AG08395 (cell line): ENCODE results near the gene MAP4K3.
A peak's percentile ranks its signal among the peaks of the same experiment; 100 is the strongest.

ENCODE experiments used
- DNase-seq: peaks from one replicate; pipeline ENCODE4 v3.0.0; 2012; ENCODE audit warnings: mixed read lengths, low spot score

Gene MAP4K3

GRCh38 chr2:39241588-39241987 is 195.5 kb downstream of the MAP4K3 start:
- DNase-seq, result no peak

DNA sequence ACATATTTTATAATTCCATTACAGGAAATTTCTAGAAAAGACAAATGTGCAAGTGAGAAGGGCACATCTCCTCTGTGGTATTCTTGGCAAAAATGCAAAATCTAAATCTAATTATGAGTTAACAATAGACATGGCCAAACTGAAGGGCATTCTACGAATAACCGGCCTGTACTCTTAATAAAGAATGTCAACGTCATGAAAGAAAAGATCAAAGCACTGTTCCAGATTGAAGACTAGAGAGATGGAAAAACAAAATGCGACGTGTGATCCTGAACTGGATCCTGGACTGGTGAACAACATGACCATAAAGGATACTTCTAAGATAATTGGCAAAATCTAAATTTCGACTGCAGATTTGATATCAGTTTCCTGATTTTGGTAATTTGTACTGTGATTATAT is 196.3 kb downstream of the MAP4K3 start:
- no peak for DNase-seq

DNA sequence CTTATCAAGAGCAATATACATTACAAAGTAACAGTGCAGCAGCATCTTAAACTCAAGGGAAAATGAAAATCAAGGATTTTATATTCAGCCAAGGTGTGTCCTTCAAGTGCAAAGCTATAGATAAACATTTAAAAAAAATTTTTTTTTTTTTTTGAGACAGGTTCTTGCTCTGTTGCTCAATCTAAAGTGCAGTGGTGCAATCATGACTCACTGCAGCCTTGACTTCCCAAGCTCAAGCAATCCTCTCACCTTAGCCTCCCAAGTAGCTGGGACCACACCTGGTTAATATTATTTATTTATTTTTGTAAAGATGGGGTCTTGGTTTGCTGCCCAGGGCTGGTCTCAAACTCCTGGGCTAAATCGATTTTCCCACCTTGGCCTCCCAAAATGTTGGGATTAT is 202.3 kb downstream of the MAP4K3 start:
- DNase-seq, result no peak

DNA sequence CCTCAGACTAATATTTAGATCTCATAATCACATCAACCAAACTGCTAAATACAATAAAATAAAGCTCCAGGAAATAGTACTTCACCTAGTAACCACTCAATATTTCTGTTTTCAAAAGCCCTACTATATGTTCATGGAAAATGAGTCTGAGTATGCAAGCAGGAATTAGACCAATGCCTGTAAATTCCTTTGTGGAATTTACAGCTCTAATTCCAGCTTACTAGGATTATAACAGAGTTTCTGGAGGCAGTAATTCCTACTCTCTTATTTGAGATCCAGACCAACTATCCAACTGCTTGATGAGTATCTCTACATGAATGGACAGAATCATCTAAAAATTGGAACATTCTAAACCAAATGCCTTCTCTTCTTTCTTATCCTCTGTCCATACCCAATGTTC is 204.9 kb downstream of the MAP4K3 start:
- DNase-seq, result peak; percentile 6

DNA sequence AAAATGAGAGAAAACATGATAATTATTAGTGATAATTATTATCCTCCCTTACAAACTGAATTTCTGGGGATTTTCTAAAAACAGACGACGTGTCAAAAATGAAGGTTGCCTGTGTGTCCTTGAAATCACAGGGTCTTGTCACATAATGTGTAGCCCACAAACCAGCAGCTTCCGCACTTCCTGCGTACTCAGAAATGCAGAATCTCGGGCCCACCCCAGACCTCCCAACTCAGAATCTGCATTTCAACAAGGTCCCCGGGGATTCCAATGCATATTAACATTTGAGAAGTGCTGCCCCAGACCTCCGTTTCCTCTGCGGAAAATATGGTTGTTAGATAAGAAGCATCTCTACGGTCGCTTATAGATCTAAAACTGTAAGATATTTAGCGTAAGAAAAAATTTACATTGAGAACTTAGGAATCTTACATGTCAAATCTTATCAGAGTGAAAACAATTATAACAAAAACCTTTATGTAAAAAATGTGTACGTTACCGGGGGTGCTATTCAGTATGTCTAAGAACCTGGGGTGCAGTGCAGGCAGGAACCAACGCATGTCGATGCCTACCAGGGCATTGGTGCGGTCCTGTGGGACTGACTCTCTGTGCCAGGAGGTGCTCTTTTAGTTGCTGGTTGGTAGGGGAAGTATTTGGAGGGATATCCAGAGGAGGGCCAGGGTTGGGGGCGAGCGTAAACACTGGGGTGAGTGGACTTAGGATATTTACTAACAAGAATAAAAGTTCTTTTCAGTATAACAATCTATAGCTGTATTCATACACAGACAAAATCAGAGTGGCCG is 208.5 kb downstream of the MAP4K3 start:
- no peak for DNase-seq

- peak; percentile 72 for DNase-seq
Observed at GRCh38 chr2:39227628-39228412, 209.3 kb downstream of the MAP4K3 start.

GRCh38 chr2:39225567-39225966 is 211.5 kb downstream of the MAP4K3 start:
- no peak for DNase-seq

DNA sequence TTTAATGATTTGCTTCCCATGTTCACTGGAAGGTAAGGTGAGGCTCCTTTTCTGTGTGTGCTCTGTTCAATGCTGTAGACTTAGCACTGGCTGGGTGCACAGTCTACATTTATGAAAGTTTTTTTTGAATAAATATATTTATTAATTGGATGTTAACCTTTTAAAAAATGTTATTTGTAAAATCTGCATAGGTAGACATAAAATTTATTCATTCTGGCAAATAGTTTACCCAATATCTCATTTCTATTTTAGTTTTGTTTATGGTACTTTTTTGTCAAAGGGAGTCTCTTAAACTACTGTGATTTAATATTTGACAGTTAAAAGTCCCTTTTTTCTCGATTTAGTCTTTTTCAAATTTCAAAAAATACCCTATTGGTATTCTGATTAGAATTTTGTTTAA is 213.2 kb downstream of the MAP4K3 start:
- DNase-seq, result no peak

DNA sequence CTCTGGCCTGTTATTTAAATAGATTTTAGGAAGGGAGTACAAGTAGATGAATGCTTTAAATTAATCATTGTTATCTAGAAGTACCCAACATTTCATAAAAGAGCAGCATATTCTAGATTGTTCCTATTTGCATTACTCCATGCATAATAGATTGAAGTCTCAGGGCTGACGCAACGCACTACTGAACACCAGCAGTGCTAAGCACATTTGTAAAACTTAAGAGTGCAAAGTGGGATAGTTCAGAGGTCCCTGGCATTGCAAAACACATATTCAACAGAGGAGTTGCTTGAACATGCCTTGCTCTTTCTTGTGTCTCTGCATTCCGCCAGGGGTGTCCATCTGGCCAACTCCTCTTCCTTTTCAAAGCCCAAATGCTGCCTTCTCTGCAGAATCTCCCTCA is 215.6 kb downstream of the MAP4K3 start:
- no peak for DNase-seq

DNA sequence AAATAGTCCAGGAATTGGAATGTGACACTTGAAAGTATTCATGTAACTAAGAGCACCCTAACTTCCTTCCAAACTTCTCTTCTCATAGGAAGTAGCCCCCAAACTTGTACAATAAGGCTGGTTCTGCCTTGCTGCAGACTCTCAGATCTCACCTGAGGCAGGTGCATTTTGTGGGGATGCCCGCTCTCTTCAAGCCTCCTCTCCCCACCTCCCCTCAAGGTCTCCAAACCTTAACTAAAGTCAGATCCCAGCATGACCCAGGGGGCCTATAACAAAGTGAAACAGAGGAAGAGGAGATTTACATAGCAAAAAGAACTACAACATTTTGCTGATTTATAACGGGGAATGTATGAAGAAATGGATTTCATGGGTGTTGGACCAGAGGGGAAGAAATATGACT is 216.9 kb downstream of the MAP4K3 start:
- no peak for DNase-seq

GRCh38 chr2:39218391-39218790 is 218.7 kb downstream of the MAP4K3 start:
- DNase-seq, result no peak

DNA sequence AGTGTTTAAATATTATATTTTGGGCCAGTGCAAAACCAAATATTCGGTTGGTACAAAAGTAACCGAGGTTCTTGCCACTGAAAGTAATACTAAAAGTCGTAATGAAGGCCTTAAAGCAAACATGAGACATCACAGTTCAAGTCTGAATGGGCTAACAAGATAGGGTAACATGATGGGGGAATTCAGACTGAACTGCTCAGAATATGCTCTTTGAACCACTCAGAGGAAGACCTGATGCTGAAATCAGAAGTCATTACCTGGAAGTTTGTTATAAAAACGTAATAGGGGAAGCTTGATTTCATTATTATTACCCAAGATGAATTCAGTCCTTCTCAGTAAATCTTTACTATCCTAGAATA is 219.9 kb downstream of the MAP4K3 start:
- no peak for DNase-seq

- DNase-seq, result no peak
Observed at GRCh38 chr2:39216346-39217191, 220.5 kb downstream of the MAP4K3 start.

DNA sequence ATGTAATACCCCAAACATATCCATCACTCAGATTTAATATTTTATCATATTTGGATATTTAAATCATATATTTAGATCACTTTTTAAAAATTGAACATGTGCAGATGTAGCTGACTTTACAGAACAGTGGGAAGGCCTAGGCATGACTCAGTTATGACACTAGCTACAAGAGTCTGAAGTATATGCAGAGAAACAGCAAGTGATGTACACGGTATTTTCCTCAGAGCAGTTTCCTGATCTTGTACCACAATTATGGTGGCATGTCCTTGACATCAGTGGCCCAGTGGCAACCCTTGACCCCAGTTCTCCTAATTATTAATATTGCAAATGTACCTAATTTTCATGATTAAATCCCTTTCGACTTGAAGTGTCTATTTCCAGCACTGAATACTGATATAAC is 221.5 kb downstream of the MAP4K3 start:
- DNase-seq, result no peak

- DNase-seq, result no peak
Observed at GRCh38 chr2:39213015-39213414, 224.1 kb downstream of the MAP4K3 start.

GRCh38 chr2:39210846-39211245 is 226.2 kb downstream of the MAP4K3 start:
- no peak for DNase-seq

DNA sequence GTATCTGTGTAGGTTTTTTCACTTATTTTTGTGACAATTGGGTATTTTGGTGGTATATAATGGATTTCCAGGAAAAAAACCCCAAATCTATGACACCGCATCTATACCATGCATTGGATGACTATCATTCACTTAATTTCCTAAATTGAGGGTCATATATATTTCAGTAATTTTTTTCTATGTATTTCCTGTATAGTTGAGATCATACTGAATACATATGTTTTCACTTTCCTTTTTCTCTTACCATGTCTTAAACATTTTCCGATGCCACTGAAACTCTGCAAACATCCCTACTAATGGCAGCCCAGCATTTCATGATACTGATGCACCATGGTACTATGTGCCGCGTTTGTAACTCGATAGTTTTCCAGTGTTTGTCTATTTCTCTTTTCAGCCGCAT is 233.7 kb downstream of the MAP4K3 start:
- no peak for DNase-seq

DNA sequence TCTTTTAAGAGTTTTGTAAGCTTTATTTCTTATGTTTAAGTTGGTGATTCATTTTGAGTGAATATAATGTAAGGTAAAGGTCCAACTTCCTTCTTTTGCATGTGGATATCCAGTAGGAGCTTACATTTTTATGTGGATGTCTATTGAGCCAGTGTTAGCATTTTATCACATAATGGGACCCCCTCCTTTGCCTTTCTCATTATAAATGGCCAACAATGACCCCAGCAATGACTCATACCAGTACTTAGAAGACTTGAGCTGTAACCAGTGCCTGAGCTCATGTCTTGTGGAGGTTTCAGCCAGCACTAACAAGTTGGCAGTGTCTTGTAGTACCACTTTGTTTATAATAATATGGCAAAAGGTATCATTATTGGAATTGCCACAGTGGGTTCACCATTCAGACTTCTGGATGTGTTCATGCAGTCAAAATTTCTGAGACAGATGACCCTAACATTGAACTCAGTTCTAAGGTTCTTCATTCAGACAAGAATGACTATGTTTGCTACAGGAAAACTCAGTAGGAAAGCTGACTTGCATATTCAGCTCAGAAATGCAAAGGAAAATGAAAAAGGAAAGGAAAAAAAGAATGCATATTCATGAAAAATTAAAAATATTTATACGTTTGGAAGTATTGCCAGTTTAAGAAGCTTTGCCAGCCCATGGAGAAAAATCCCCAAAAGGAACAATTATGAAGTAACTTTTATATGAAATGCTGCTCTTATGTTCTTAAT is 234.3 kb downstream of the MAP4K3 start:
- DNase-seq, result no peak
